Suprapubic skin (tissue), 4 donors: ENCODE results near the gene SATB2. TPM values are rescaled to one million over a fixed set of nuclear protein-coding genes. Genes with fewer than 3 reads are reported as not detected.

ENCODE experiments used
- DNase-seq, 2 donors: peaks; one replicate each; pipeline ENCODE4 v3.0.0-alpha.2; 2019; ENCODE audit warnings: low spot score in 2 of 2
- H3K27ac ChIP-seq: fragments of 200-600 bp; sonication (generic); one replicate; pipeline ENCODE4 v1.5.1; 2019
- H3K27me3 ChIP-seq: fragments of 200-600 bp; sonication (generic); one replicate; pipeline ENCODE4 v1.5.1; 2019
- H3K36me3 ChIP-seq: fragments of 200-600 bp; sonication (generic); one replicate; pipeline ENCODE4 v1.5.1; 2019
- H3K4me1 ChIP-seq: fragments of 200-600 bp; sonication (generic); one replicate; pipeline ENCODE4 v1.5.1; 2019
- H3K4me3 ChIP-seq: fragments of 200-600 bp; sonication (generic); one replicate; pipeline ENCODE4 v1.5.1; 2019; ENCODE audit warnings: mild to moderate bottlenecking
- H3K9me3 ChIP-seq: fragments of 200-600 bp; sonication (generic); one replicate; pipeline ENCODE4 v1.5.1; 2019
- EP300 ChIP-seq: sonication (generic); formaldehyde crosslinking; IDR thresholded peaks from one replicate; pipeline ENCODE4 v1.6.1; 2017; ENCODE audit warnings: antibody characterized with exemption
- POLR2A ChIP-seq, 2 donors: fragments of 450-650 bp; IDR thresholded peaks; one replicate each; pipeline ENCODE4 v1.6.1; 2017; ENCODE audit warnings: antibody characterized with exemption in 2 of 2, mild to moderate bottlenecking in 2 of 2, moderate library complexity in 2 of 2
- POLR2AphosphoS5 ChIP-seq, 3 donors: sonication (generic); formaldehyde crosslinking; IDR thresholded peaks; one replicate each; pipeline ENCODE4 v1.6.1; 2017; ENCODE audit warnings: antibody characterized with exemption in 3 of 3
- WGBS: methylation state at CpG from one replicate; pipeline ENCODE4 v1.1.5; 2018; 5-methylcytosine and 5-hydroxymethylcytosine counted together
- total RNA-seq, 4 donors: library from RNA; depleted of rRNA; stranded (reverse); fragments of >200 nt; gene quantifications; one replicate each; pipeline ENCODE4 v1.1.0, GENCODE V29; 2016
- TF ChIP-seq, protein P1 (sequence below), 2 donors: fragments of 200-600 bp in 1 of 2; fragments of 450-650 bp in 1 of 2; sonication (generic) in 1 of 2; IDR thresholded peaks; one replicate each; pipeline ENCODE4 v1.5.1; 2016 to 2019; ENCODE audit warnings: antibody characterized with exemption in 2 of 2, mild to moderate bottlenecking in 1 of 2, moderate library complexity in 1 of 2

The SATB2 gene
- total RNA-seq, 4 donors from 2014 or later, result 2.9 to 12.1 (median 3.9) TPM

DNA sequence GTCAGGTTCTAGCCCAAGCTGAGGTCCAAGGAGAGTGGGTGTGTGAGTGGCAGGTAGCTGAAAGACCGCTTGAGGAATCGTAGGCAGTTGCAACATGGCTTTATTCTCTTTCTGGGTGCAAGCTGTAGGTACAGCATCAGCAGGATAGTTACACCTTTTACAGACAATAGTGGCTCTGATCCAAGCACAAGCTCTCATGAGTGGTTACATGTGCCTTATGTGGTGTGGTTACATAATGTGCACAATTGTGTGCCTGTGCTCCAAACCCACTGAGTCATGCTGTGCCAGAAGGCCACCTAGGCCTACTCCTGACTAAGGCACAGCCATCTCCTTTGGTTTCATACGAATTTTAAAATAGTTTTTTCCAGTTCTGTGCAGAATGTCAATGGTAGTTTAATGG lies 227.6 kb downstream of the SATB2 start:
- Histone ChIP-seq H3K4me3 (no peak overlapping the region), H3K4me1 (no peaks in the 10 kb centered on the region), H3K27me3 (no peaks in the 10 kb centered on the region), H3K36me3 (no peaks in the 10 kb centered on the region), H3K27ac (no peak overlapping the region), H3K9me3 (no peaks in the 10 kb centered on the region)
- TF ChIP-seq, protein P1, sequence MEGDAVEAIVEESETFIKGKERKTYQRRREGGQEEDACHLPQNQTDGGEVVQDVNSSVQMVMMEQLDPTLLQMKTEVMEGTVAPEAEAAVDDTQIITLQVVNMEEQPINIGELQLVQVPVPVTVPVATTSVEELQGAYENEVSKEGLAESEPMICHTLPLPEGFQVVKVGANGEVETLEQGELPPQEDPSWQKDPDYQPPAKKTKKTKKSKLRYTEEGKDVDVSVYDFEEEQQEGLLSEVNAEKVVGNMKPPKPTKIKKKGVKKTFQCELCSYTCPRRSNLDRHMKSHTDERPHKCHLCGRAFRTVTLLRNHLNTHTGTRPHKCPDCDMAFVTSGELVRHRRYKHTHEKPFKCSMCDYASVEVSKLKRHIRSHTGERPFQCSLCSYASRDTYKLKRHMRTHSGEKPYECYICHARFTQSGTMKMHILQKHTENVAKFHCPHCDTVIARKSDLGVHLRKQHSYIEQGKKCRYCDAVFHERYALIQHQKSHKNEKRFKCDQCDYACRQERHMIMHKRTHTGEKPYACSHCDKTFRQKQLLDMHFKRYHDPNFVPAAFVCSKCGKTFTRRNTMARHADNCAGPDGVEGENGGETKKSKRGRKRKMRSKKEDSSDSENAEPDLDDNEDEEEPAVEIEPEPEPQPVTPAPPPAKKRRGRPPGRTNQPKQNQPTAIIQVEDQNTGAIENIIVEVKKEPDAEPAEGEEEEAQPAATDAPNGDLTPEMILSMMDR (IDR thresholded peaks at IDR 0.05), result no peak
- TF ChIP-seq POLR2A (IDR thresholded peaks at IDR 0.05) (no peak), POLR2AphosphoS5 (IDR thresholded peaks at IDR 0.05) (no peak), EP300 (no peak)
- no peak for DNase-seq
- 87% methylated on average over 2 of the region's 3 CpGs for WGBS

DNA sequence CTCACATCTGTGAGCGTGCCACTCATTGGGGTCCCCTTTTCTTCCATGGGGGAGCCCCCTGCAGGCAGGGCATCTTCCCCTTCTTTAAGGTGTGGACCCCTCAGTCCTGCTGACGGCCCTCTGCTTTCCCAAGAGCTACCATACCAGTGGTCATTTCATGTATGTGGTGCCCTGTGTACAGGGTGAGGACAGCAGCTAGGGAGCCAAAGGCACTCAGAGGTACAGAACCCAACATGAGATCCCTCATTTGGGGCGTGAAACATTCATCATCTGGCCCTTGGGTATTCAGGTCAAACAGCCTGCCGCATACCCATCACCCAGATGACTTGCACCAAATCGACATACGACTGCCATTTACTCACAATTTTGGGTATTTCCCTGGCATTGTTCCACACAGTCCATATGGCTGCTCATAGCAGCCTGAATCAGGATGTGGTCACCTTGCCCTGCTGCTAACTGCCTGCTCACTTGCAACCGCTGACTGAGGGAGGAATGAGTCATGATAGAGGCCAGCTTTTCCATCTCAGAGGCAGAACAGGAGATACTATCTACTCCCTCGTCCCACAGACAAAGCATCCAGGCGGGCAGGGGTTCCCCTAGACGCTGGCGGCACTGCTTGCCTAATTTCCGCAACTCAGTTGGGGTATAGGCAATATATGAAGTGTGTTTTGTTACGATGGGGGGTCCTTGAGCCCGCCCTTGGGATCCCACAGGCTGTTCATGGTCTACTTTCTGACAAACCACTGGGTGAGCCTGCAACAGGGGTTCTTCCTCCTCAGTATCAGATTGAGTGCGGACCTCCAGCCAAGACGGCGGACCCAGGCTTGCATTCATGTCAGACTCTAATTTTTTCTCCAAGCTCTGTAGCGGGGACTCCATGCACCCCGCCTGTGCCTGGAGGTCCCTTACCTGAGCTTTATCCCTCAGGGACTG lies 228.6 kb downstream of the SATB2 start:
- TF ChIP-seq POLR2AphosphoS5 (IDR thresholded peaks at IDR 0.05) (no peak), POLR2A (IDR thresholded peaks at IDR 0.05) (no peak), EP300 (no peak)
- TF ChIP-seq, protein P1 (IDR thresholded peaks at IDR 0.05), result no peak
- H3K36me3 ChIP-seq, result no peaks in the 10 kb centered on the region
- WGBS, result 89% methylated on average over 19 of the region's 19 CpGs
- no peak overlapping the region for H3K4me3 ChIP-seq
- DNase-seq, result no peak
- no peaks in the 10 kb centered on the region for H3K27me3 ChIP-seq
- no peaks in the 10 kb centered on the region for H3K4me1 ChIP-seq
- H3K9me3 ChIP-seq, result no peaks in the 10 kb centered on the region
- H3K27ac ChIP-seq, result no peak overlapping the region

DNA sequence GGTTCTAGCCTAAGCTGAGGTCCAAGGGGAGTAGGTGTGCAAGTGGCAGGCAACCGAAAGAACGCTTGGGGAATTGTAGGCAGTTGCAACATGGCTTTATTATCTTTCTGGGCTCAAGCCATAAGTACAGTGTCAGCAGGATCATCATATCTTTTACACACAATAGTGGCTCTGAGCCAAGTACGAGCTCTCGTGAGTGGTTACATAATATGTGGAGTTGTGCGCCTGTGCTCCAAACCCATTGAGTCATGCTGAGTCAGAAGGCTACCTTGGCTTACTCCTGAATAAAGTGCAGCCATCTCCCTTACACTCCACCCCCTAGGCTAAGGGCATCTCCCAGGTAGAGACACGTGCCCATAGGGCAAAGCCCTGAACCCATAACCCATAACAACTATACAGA lies 233.9 kb downstream of the SATB2 start:
- Histone ChIP-seq H3K9me3 (no peaks in the 10 kb centered on the region), H3K27ac (no peak overlapping the region), H3K4me3 (no peak overlapping the region), H3K4me1 (no peaks in the 10 kb centered on the region), H3K36me3 (no peaks in the 10 kb centered on the region), H3K27me3 (no peaks in the 10 kb centered on the region)
- 77% methylated on average over 6 of the region's 6 CpGs for WGBS
- DNase-seq, result no peak
- TF ChIP-seq, protein P1 (IDR thresholded peaks at IDR 0.05), result no peak
- TF ChIP-seq POLR2A (IDR thresholded peaks at IDR 0.05) (no peak), POLR2AphosphoS5 (IDR thresholded peaks at IDR 0.05) (no peak), EP300 (no peak)

DNA sequence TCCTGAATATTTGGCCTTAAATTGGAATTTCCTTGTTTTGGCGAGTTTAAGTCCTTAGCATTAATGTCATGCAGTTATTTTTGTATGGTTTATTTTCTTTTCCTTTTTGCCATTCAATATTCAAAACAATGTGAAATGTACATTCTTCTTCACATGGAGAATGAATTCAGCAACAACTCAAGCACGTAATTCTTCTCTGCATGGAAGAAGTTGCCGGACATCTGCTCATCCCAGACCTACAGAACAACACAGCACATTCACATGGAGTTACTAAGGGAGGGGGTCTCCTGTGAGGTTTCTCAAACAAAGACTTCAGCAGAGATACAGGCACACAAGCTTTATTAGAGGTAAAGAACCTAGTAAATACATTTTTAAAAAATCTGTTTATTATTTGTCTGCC lies 236.8 kb downstream of the SATB2 start:
- H3K27ac ChIP-seq, result no peak overlapping the region
- H3K36me3 ChIP-seq, result no peaks in the 10 kb centered on the region
- no peaks in the 10 kb centered on the region for H3K27me3 ChIP-seq
- H3K4me1 ChIP-seq, result no peaks in the 10 kb centered on the region
- H3K9me3 ChIP-seq, result no peaks in the 10 kb centered on the region
- no peak for DNase-seq
- 67% methylated on average over 3 of the region's 3 CpGs for WGBS
- no peak overlapping the region for H3K4me3 ChIP-seq
- TF ChIP-seq EP300 (no peak), POLR2AphosphoS5 (IDR thresholded peaks at IDR 0.05) (no peak), POLR2A (IDR thresholded peaks at IDR 0.05) (no peak)
- TF ChIP-seq, protein P1 (IDR thresholded peaks at IDR 0.05), result no peak

DNA sequence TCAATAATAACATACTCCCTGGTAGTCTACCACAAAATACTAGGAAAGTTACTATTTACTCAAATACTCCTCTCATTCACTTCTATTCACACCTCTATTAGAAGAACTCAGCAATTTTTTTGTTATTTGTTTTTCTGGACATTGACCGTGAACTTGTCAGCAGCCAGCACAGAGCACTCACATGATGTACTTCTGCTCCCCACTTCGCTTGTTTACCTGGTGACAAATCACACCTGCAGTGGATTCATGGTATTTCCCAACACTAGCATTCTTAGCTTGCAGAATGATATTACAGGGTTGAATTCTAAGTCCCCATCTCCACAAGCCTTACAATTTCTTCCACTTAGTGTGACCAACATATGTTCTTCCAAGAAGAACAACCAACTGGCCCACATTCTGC lies 238.2 kb downstream of the SATB2 start:
- Histone ChIP-seq H3K4me3 (no peak overlapping the region), H3K36me3 (no peaks in the 10 kb centered on the region), H3K9me3 (no peaks in the 10 kb centered on the region), H3K27ac (no peak overlapping the region), H3K4me1 (no peaks in the 10 kb centered on the region), H3K27me3 (no peaks in the 10 kb centered on the region)
- 90% methylated on average over 2 of the region's 2 CpGs for whole genome bisulfite sequencing
- TF ChIP-seq, protein P1 (IDR thresholded peaks at IDR 0.05), result no peak
- TF ChIP-seq POLR2A (IDR thresholded peaks at IDR 0.05) (no peak), EP300 (no peak), POLR2AphosphoS5 (IDR thresholded peaks at IDR 0.05) (no peak)
- no peak for DNase-seq
